Activated CD4-positive, alpha-beta T cell treated with anti-CD3 and anti-CD28 coated beads, Interleukin-10, Interleukin-2, amounts not matched to agents 100 ng/mL and 50 ng/mL, durations not matched to agents 16 hours and 8 hours (primary cell): ENCODE measurements around the gene PAIP2.
"Not testable (repeated sequence)": the region's sequence is repeated elsewhere in the genome, so short reads cannot be mapped to it uniquely, and the experiment has no call there.

Source experiments
- DNase-seq: peaks from one replicate; pipeline ENCODE4 v3.0.0-alpha.2; 2020

The PAIP2 gene

DNA sequence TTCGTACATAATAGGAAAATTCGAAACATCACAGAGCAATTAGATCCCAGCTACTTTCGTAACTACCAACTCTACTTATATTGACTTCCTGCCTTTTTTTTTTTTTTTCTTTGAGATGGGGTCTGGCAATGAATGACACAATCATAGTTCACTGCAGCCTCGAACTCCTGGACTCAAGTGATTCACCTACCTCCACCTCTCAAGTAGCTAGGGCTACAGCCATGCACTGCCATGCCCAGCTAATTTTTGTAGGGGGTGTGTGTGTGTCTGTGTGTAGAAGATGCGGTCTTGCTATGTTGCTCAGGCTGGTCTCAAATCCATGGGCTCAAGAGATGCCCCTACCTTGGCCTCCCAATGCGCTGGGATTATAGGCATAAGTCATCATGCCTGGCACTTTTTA, 5.8 kb upstream of the PAIP2 start:
- DNase-seq, result no peak

DNA sequence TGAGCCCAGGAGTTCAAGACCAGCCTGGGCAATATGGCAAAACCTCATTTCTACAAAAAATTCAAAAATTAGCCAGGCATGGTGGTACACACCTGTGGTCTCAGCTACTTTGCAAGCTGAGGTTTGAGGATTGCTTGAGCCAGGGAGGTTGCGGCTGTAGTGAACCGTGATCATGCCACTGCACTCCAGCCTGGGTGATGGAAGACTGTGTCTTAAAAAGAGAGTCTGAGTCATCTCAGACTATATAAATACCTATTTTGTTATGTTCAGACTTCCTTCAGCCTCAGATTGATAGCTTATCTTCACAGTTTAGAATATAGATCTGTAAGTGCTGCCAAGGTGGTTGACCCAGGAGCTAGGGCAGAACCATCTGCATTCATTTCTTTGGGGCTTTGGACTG, 1.6 kb upstream of the PAIP2 start:
- DNase-seq, result peak; percentile 12

DNA sequence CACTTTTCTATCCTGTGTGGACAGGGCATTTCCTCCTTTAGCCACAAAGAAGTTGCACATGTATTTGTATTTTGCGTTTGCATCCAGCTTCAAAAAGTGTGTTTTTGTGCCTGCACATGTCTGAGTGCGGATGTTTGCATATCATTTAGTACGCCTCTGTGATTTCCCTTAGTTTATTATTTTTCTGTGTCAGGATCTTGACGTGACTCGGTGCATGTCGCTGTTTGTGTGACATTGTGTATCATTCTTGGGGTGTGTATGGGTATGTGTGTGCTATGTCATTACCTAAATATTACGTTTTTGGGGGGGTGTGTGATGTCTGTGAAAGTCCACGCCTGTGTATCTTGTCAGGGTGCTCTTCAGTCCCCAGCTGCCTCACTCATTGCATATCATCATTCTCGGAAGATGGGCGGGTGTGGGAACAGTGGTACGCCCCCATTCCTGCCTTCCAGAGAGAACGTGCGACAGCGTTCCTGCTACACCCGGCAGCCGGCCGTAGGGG, 416 bp upstream of the PAIP2 start:
- no peak for DNase-seq

DNA sequence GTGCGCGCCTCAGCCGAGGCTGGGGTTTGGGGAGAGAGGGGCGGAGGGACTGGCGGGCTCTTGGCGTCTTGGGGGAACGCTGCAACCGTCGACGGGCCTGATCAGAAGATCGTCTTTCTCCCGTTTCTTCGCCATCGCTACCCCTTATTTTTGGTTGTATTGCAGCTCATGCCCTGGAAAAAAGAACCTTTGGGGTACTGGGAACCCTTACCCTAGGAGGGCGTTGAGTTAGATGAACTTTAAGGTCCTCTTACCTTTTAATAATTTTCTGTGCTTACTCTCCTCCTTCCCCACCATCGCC, 719 bp downstream of the PAIP2 start:
- peak; percentile 89 for DNase-seq

DNA sequence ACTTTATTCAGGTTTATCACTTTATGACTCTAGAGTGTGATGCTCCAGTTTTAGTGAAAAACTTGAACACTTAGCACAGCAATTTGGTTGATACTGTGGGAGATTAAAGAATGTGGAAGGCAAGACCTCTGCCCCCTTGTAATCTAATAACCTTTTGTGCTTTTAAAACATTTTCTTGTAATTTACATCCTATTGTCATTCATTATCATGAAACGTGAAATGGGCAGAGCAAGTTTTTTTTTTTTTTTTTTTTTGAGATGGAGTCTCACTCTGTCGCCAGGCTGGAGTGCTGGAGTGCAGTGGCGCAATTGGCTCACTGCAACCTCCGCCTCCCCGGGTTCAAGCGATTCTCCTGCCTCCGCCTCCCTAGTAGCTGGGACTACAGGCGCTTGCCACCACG, 1.8 kb downstream of the PAIP2 start:
- DNase-seq, result no peak

DNA sequence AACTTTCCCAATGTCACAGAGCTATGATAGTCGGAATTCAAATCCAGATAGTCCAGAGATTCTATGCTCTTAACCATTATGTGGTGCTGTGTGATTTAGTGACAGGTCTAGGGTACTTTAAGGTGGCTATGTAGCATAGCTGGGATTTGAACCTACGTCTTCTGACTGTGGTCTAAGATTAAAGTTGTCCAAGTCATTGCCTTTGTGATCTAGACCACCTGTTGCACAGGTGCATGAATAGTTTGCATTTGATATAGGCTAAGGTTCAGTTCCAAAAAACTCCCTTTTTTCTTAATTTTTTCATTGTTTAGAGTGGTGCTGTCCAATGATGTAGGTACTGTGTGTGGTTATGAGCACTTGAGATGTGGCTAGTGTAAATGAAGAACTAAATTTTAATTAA, 2.5 kb downstream of the PAIP2 start:
- no peak for DNase-seq

DNA sequence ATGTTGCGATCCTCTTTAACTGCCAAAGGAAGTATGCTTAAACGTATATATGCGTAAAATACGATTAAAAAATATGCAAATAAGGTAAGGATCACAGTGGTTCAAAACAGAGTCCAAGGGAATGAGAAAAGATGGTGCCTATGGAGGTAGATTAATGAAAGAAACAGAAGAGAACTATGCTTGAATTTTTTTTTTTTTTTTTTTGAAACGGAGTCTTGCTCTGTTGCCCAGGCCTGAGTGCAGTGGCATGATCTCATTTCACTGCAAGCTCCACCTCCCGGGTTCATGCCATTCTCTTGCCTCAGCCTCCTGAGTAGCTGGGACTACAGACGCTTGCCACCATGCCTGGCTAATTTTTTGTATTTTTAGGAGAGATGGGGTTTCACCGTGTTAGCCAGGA, 3.8 kb downstream of the PAIP2 start:
- DNase-seq, result not testable (repeated sequence)

DNA sequence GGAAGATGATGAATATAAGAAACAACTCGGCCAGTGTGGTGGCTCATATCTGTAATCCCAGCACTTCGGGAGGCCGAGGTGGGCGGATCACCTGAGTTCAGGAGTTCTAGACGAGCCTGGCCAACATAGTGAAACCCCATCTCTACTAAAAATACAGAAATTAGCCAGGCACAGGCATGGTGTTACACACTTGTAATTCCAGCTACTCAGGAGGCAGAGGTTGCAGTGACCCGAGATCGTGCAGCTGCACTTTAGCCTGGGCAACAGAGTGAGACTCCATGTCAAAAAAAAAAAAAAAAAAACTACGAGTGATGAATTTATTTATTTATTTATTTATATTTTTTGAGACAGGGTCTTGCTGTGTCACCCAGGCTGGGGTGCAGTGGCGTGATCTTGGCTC, 6.2 kb downstream of the PAIP2 start:
- not testable (repeated sequence) for DNase-seq

DNA sequence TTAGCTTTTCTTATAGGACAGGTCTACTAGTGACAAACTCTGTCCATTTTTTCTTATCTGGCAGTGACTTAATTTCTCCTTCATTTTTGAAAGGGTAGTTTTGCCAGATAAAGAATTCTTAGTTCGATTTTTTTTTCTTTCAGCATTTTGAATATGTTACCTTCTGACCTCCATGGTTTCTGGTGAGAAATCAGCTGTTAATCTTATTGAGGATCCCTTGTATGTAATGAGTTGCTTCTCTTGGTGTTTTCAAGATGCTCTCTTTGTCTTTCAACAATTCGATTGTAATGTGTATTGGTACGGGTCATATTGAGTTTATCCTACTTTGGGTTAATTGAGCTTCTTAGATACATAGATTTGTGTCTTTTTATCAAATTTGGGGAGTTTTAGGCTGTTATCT, 12.5 kb downstream of the PAIP2 start:
- DNase-seq, result no peak

DNA sequence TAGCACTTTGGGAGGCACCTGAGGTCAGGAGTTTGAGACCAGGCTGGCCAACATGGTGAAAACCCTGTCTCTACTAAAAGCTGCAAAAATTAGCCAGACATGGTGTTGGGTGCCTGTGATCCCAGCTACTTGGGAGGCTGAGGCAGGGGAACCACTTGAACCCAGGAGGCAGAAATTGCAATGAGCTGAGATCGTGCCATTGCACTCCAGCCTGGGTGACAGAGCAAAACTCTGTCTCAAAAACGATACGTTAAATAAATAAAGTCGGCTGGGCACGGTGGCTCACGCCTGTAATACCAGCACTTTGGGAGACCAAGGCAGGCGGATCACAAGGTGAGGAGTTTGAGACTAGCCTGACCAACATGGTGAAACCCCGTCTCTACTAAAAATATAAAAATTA, 14.2 kb downstream of the PAIP2 start:
- DNase-seq, result not testable (repeated sequence)

DNA sequence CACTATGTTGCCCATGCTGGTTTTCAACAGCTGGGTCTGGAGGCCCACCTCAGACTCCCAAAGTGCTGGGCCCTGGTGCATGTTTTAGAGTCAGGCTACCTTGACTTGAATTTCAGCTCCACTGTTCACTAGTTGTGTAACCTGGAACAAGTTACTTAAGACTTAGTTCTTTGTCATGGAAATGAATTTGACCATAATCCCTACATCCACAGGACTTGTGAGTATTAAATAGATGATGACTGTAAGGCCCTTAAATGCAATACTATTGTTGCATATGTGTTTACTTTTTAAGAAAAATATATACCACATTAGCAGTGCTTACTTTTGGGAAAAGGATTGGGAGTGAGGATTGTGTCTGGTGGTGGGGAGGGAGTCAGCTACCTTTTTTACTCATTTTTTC, 16.4 kb downstream of the PAIP2 start:
- no peak for DNase-seq

DNA sequence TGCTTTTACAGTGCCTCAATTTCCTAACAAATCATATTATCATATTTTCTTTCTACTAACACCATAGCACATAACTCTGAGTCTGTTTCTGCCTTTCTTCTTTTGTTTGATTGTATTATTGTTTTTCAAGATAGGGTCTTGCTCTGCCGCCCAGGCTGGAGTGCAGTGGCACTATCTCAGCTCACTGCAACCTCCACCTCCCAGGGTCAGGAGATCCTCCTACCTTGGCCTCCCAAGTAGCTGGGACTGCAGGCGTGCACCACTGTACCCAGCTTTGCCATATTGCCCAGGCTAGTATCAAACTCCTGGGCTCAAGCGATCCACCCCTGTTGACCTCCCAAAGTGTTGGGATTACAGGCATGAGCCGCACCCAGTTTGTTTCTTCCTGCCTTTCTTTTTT, 18.7 kb downstream of the PAIP2 start:
- DNase-seq, result no peak

DNA sequence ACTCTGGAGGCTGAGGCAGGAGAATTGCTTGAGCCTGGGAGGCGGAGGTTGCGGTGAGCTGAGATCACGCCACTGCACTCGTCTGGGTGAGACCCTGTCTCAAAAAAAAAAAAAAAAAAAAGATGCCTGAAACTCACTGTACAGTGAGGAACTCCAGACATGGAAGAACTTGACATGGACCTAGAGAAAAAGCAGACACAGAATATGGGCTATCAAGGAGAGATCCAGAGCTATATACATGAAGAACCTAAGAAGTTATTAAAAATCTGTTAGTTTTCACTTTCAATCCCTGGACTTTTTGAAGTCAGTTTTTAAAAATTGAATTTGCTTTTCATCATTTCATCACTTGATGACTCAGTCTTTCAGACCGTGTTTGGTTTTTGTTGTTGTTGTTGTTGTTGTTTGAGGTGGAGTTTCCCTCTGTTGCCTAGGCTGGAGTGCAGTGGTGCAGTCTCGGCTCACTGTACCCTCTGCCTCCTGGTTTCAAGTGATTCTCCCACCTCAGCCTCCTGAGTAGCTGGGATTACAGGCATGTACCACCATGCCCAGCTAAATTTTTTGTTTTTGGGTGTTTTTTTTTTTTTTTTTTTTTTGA, 20.3 kb downstream of the PAIP2 start:
- DNase-seq, result peak; percentile 28

DNA sequence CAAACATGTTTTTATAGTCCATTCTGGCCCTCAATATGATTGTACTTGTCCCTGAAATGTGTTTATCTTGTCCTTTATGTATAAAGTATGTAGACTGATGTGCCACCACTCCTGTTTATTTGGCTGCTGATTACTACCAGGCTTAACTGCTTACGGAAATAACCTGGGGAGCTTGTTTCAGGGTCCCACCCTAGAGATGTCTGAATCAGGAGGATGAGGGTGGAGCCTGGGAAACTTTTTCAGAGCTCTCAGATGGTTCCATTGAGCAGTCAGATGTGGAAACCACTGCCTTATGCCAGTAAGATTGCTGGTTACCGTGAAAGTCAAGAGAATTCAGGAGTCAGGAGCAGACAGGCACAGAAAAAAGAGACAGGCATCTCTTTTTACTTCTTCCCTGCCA, 22.3 kb downstream of the PAIP2 start:
- no peak for DNase-seq

DNA sequence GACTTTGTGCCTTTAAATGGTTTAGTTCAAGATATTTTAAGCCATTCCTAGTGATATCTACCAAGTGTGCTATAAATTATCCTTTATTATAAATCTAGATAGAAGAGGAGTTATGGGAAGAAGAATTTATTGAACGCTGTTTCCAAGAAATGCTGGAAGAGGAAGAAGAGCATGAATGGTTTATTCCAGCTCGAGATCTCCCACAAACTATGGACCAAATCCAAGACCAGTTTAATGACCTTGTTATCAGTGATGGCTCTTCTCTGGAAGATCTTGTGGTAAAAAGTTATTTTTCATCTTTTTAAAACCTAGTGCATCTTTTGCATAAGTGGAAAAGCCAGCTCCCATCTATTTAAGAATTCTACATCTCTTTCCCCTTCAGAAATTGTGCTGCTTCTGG, 22.8 kb downstream of the PAIP2 start:
- DNase-seq, result no peak

DNA sequence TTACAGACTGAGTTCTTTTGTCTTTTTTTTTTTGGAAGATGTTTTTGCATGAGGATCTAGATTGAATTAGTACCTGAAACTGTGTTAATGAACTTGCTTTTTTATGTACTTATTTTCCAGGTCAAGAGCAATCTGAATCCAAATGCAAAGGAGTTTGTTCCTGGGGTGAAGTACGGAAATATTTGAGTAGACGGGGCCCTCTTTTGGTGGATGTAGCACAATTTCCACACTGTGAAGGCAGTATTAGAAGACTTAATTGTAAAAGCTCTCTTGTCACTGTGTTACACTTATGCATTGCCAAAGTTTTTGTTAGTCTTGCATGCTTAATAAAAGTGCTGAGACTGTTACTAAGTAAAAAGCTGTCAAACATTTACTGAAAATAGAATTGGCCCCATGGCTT, 27.0 kb downstream of the PAIP2 start:
- DNase-seq, result no peak

DNA sequence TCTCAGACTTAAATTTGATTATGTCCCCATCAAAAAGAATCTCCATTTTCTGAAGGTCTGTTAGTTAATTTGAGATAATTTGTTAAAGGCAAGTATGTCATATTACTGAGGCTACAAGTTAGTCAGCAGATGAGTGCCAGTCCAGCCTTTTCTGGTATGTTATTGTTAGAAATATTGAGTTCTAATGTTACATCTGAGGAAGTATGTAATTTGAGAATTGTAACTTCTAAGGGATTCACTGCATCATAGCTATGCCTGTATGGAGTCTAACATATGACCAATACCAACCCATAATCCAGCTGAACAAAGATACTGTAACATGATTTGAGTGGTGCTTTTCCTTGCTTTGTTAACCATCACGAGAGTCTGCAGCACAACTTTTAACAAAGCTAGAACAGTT, 27.5 kb downstream of the PAIP2 start:
- no peak for DNase-seq

DNA sequence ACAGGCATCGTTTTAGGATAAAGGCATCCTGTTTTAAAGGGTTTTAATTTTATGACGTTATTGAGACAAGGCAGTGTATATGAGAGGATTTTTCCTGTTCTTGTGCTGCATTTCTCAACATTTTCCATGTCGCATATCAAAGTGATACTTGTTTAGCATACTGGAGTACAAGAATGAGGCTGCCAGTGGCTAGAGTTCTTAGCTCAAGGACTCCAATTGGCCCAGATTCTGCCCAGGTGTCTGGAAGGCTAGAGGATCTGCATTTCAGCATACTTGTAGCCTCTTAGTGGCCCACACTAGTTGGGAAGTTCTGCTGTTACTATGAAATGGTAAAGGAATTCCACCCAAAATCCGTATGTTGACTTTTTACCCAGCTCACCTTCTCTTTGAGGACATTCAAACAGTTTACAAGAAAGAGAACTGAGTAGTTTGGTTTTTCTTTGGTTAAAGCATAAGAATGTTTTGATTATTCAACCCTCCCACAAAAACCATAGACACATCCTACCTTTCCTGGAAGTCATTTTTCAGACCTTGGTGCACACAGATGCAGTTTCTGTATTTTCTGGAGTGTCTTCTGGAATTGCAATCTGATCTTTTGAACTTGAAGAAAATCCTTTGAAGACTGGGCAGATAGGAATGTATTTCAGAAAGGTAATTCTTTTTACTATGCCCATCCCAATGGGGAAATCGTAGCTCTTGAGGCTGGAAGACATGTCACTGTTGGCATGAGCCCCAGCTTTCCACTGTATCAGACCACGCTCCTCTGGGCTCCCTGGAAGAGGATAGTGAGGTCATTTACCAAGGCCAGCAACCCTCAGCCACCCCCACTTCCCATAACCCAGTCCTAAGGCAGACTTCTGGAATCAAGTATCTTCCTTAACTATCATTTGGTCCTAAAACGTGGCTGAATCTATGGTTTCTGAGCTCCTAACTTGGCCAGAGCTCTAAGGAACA, 30.1 kb downstream of the PAIP2 start:
- no peak for DNase-seq

DNA sequence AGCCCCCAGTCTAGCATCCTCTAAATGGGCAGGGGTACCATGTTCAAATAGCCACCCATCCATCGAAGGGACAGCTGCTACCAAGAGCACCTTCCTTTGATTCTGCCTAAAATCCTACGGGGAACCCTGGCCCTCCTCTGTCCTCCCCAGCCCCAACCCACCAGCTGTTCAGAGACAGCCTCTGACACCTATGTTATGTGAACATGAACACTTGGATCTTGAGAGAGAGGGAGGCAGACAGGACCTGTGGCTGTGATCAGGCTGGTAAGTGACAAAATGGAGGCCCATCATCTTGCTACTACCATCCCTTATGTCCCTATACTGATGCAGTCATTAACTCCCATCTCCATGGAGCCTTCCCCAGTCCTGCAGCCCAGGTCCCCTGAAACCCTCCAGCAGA, 33.3 kb downstream of the PAIP2 start:
- DNase-seq, result no peak

DNA sequence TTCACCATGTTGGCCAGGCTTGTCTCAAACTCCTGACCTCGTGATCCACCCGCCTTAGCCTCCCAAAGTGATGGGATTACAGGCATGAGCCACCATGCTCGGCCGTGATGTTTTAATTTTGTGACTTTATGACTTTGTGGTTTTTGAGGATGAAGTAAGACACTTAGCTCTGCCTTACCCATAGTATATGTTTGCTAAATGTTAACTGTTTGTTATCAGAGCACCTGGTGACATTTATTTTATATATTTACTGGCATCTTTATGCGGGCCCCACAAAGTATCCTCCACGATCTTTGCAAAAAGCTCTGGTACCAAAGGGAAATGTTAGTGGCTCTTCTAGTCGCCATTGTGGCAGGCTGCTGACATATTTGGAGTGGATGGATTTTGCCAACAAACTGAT, 34.7 kb downstream of the PAIP2 start:
- no peak for DNase-seq

DNA sequence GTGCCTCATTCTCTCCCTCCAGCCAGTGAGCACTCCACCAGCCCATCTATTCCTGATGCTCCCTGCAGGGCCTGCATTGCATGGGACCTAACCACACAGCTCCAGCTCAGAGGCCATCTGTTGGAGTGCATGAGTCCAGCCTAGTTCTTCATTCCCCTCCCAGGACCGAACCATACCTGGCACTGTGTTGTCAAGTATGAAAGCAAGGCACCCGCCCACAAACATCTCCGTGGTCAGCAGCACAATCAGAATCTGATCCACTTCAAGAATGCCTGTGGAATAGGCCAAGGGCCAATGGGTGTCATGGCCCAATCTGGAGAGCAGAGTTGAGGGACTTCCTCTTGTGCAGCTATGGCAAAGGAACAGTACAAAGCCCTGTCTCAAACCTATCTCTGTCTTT, 35.6 kb downstream of the PAIP2 start:
- DNase-seq, result no peak

DNA sequence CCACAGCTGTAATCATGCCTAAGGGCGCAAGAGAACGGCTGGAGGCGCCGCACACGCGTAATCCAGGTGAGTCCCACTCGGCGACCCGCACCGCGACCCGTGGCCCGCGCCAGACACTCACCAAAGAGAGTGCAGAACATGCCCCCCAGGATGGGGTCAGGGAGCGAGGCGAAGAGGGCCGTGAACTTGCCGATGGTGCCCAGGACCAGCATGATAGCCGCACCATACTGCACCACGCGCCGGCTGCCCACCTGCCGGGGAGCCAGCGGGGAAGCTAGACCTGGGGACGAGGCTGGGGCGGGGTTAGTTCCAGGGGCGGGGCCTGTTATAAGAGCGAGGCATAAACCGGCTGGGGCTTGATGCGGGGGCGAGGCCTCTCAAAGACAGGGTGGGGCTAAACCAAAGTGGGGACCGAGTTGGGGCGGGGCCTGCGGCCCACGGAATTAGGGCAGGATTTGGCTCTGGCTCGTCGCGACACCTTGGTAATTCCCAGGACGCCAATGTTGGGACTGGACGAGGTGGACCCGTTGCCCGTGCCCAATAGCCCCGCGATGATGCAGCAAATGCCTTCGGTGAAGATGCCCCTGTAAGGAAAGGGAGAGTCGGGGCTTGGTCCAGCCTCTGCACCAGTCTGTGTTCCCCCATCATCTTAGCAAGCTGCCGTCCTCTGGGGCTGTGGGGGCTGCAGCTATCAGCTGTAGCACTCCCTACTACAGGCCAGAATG, 36.6 kb downstream of the PAIP2 start:
- no peak for DNase-seq

DNA sequence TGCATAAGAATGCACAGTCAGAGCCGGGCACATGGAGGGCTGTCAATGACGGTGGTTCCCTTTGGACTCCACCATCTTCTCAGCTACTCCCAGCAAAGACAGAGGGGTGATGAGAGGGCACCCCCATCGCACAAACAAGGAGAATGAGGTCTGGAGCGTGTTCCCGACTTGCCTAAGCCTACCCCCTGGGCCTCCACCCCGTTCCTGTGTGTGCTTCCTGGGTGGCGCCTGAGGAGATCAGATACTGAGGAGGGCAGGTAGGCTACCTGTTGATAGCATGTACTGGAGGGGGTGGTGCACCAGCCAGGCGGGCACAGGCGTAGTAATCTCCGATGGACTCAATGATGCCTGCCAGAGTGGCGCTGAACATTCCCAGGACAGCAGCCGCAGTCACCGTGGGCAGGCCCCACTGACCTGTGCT, 37.3 kb downstream of the PAIP2 start:
- no peak for DNase-seq
